Gastrocnemius medialis (tissue), 4 donors: ENCODE results near the gene CAMK2D. TPM values are rescaled to one million over a fixed set of nuclear protein-coding genes. Genes with fewer than 3 reads are reported as not detected.
A peak's percentile ranks its signal among the peaks of the same experiment; 100 is the strongest.

Source experiments
- ATAC-seq, 2 donors: fragments of 150-250 bp; one replicate each; pipeline ENCODE4 v1.9.1; 2016
- DNase-seq, 2 donors: peaks; one replicate each; pipeline ENCODE4 v3.0.0-alpha.2; 2019
- H3K27ac ChIP-seq, 4 donors: fragments of 200-600 bp; sonication (generic); 1 replicate in 1 of 4; 2 replicates in 3 of 4; pipeline ENCODE4 v1.5.1; 2016 to 2018; ENCODE audit warnings: mild to moderate bottlenecking in 2 of 4, moderate library complexity in 1 of 4
- H3K27me3 ChIP-seq, 3 donors: fragments of 200-600 bp; sonication (generic) in 2 of 3; 1 replicate in 1 of 3; 2 replicates in 2 of 3; pipeline versions ENCODE4 v1.5.1 to v1.6.0; 2016 to 2019; ENCODE audit warnings: mild to moderate bottlenecking in 1 of 3, moderate library complexity in 1 of 3
- H3K36me3 ChIP-seq, 2 donors: fragments of 200-600 bp; sonication (generic) in 1 of 2; one replicate each; pipeline ENCODE4 v1.5.1; 2017 to 2018
- H3K4me1 ChIP-seq, 2 donors: fragments of 200-600 bp; sonication (generic) in 1 of 2; one replicate each; pipeline ENCODE4 v1.5.1; 2016 to 2017; ENCODE audit warnings: mild to moderate bottlenecking in 2 of 2
- H3K4me3 ChIP-seq, 4 donors: fragments of 200-600 bp; sonication (generic) in 3 of 4; 1 replicate in 1 of 4; 2 replicates in 3 of 4; pipeline ENCODE4 v1.5.1; 2016 to 2019; ENCODE audit warnings: mild to moderate bottlenecking in 2 of 4
- H3K9me3 ChIP-seq, 3 donors: fragments of 200-600 bp; sonication (generic) in 2 of 3; 1 replicate in 1 of 3; 2 replicates in 2 of 3; pipeline ENCODE4 v1.5.1; 2016 to 2019
- CTCF ChIP-seq, 5 experiments: fragments of 450-650 bp in 3 of 5; fragments of 200-600 bp in 2 of 5; sonication (generic) in 2 of 5; IDR thresholded peaks in 4 of 5; conservative IDR thresholded peaks in 1 of 5; 1 replicate in 4 of 5; 2 replicates in 1 of 5; pipeline ENCODE4 v1.5.1; 2016 to 2019; ENCODE audit warnings: antibody characterized with exemption in 5 of 5, mild to moderate bottlenecking in 3 of 5, moderate library complexity in 3 of 5
- POLR2A ChIP-seq, 2 donors: fragments of 450-650 bp; IDR thresholded peaks; one replicate each; pipeline ENCODE4 v1.6.1; 2017; ENCODE audit warnings: antibody characterized with exemption in 2 of 2, mild to moderate bottlenecking in 2 of 2, moderate library complexity in 2 of 2
- in situ Hi-C, 4 donors: fragments of 200-750 bp; cut with MboI; loops; one replicate each; pipeline versions ENCODE4 v1.15.0 to v1.8.0; 2017; ENCODE audit warnings: low sequenced_read_pairs in 4 of 4
- intact Hi-C: fragments of 100-400 bp; cut with DNase I; formaldehyde crosslinking; loops from one replicate; pipeline ENCODE4 v1.15.1; 2023; ENCODE audit warnings: low total_unique reads
- total RNA-seq, 4 donors: library from RNA; depleted of rRNA; stranded (reverse); fragments of >200 nt; gene quantifications; one replicate each; pipeline versions ENCODE4 v1.1.0 to v1.2.3, GENCODE V29; 2016

The CAMK2D gene
- total RNA-seq, 4 donors from 2014 or later, result 73.2 to 149 (median 119) TPM

GRCh38 chr4:113513382-113513781 is 248.2 kb downstream of the CAMK2D start:
- no peaks in the 10 kb centered on the region for H3K9me3 ChIP-seq
- in situ Hi-C loops, result no loop called here
- ATAC-seq, result no peak
- H3K27me3 ChIP-seq, result no peaks in the 10 kb centered on the region
- TF ChIP-seq POLR2A (IDR thresholded peaks at IDR 0.05) (no peak), CTCF (IDR thresholded peaks at IDR 0.05 in 4 of 5, conservative IDR thresholded peaks at IDR 0.05 in 1 of 5) (no peak)
- DNase-seq, result no peak
- H3K36me3 ChIP-seq, result peaks cover 3 to 63% of the 10 kb centered on the region in 2 donors
- H3K4me3 ChIP-seq, result no peak overlapping the region
- H3K4me1 ChIP-seq, result peaks cover 0 to 15% of the 10 kb centered on the region in 2 donors
- intact Hi-C loops, result no loop called here
- H3K27ac ChIP-seq, result no peak overlapping the region

- Histone ChIP-seq H3K9me3 (no peaks in the 10 kb centered on the region), H3K4me1 (peaks cover 0 to 15% of the 10 kb centered on the region in 2 donors), H3K27me3 (no peaks in the 10 kb centered on the region), H3K4me3 (no peak overlapping the region), H3K27ac (no peak overlapping the region), H3K36me3 (peaks cover 3 to 68% of the 10 kb centered on the region in 2 donors)
- intact Hi-C loops (no loop called here), in situ Hi-C loops (no loop called here)
- TF ChIP-seq CTCF (IDR thresholded peaks at IDR 0.05 in 4 of 5, conservative IDR thresholded peaks at IDR 0.05 in 1 of 5), result no peak
- no peak for TF ChIP-seq POLR2A (IDR thresholded peaks at IDR 0.05)
- no peak for DNase-seq
- ATAC-seq, result no peak
Observed at GRCh38 chr4:113512880-113513279, 248.7 kb downstream of the CAMK2D start.

GRCh38 chr4:113511944-113512343 is 249.6 kb downstream of the CAMK2D start:
- Histone ChIP-seq H3K4me3 (no peak overlapping the region), H3K9me3 (no peaks in the 10 kb centered on the region), H3K4me1 (peaks cover 0 to 15% of the 10 kb centered on the region in 2 donors), H3K36me3 (peaks cover 3 to 64% of the 10 kb centered on the region in 2 donors), H3K27me3 (no peaks in the 10 kb centered on the region), H3K27ac (no peak overlapping the region)
- DNase-seq (no peak), ATAC-seq (no peak)
- intact Hi-C loops, result no loop called here
- TF ChIP-seq CTCF (IDR thresholded peaks at IDR 0.05 in 4 of 5, conservative IDR thresholded peaks at IDR 0.05 in 1 of 5), result no peak
- in situ Hi-C loops, result no loop called here

GRCh38 chr4:113509851-113510250 is 251.7 kb downstream of the CAMK2D start:
- H3K27me3 ChIP-seq, result no peaks in the 10 kb centered on the region
- ATAC-seq (peak; percentile 85 to 87), DNase-seq (no peak)
- peaks cover 0 to 15% of the 10 kb centered on the region in 2 donors for H3K4me1 ChIP-seq
- H3K9me3 ChIP-seq, result no peaks in the 10 kb centered on the region
- intact Hi-C loops, result no loop called here
- peak overlapping the region; percentile 32 to 71 (median 48) for H3K27ac ChIP-seq
- peaks cover 0 to 61% of the 10 kb centered on the region in 2 donors for H3K36me3 ChIP-seq
- H3K4me3 ChIP-seq, result no peak overlapping the region
- TF ChIP-seq POLR2A (IDR thresholded peaks at IDR 0.05) (no peak), CTCF (IDR thresholded peaks at IDR 0.05 in 4 of 5, conservative IDR thresholded peaks at IDR 0.05 in 1 of 5) (no peak)
- in situ Hi-C loops, result no loop called here

- Histone ChIP-seq H3K27ac (no peak overlapping the region), H3K36me3 (peaks cover 0 to 26% of the 10 kb centered on the region in 2 donors)
- TF ChIP-seq CTCF (IDR thresholded peaks at IDR 0.05 in 4 of 5, conservative IDR thresholded peaks at IDR 0.05 in 1 of 5) (no peak), POLR2A (IDR thresholded peaks at IDR 0.05) (no peak)
Observed at GRCh38 chr4:113505044-113505443, 256.5 kb downstream of the CAMK2D start.

More at GRCh38 chr4:113505044-113505443, 256.5 kb downstream of the CAMK2D start:
- H3K4me1 ChIP-seq, result peaks cover 0 to 11% of the 10 kb centered on the region in 2 donors
- in situ Hi-C loops, result no loop called here
- H3K4me3 ChIP-seq, result no peak overlapping the region
- no peaks in the 10 kb centered on the region for H3K9me3 ChIP-seq
- ATAC-seq, result peak in 1 of 2 donors; percentile 32
- no peak for DNase-seq
- H3K27me3 ChIP-seq, result no peaks in the 10 kb centered on the region
- intact Hi-C loops, result no loop called here
